GM18873 (cell line): ENCODE measurements around the gene HIGD1C.
"Not testable (repeated sequence)": the region's sequence is repeated elsewhere in the genome, so short reads cannot be mapped to it uniquely, and the experiment has no call there.

Experiments used
- ATAC-seq: cut with Tn5 transposase; IDR thresholded peaks from one replicate; pipeline ENCODE4 v1.9.1; 2021; ENCODE audit warnings: mild to moderate bottlenecking, moderate library complexity, moderate number of reproducible peaks; ENCODE audit not compliant: unreplicated experiment, low FRiP score

Gene HIGD1C

DNA sequence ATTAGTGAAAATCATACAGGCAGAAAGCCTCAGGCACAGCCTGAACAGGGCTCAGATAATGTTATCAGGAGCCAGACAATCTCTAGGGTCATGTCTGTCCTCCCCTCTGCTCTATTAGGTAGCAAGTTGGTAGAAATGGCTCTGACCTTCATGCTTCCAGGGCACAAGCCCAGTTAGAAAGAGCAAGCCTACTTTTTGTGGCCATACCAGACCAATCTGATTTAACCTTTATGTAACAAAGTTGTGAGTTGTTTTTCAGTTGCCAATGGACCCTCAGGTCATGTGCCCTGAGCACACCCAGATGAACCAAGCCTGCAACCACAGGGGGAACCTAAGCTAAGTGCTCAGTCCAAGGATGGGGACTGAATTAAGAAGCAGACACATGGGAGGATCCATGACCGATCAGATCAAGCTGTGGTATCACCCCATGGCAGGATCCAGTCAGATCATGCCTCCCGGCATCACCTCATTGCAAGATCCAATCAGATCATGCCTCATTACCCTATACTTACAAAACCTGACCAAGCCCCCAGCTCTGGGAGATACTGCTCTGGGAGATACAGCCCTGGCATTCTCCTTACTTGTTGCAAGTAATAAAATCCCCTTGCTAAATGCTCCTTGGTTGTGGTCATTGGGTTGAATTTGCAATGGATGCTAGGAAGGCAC is 18.8 kb upstream of the HIGD1C start:
- no peak for ATAC-seq

DNA sequence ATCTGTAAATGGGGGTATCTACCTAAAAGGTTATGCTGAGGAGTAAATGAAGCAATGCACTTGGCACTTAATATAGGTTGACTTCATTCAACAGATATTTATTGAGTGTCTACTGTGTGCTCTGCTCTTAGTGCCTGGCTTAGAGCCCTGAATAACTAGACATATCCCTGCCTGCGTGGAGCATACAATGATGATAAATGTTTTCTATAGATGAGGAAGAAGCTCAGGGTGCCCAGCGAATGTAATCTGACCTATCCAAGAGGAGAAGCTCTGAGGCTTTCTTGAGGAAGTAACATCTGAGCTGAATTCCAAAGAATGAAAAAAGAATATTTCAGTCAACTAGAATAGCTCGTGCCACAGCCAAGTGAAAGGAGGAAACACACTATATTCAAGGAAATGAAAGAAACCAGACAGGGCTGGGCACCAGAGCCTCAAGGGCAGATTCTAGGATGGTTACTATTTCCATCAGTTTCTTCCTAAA is 17.9 kb upstream of the HIGD1C start:
- no peak for ATAC-seq

DNA sequence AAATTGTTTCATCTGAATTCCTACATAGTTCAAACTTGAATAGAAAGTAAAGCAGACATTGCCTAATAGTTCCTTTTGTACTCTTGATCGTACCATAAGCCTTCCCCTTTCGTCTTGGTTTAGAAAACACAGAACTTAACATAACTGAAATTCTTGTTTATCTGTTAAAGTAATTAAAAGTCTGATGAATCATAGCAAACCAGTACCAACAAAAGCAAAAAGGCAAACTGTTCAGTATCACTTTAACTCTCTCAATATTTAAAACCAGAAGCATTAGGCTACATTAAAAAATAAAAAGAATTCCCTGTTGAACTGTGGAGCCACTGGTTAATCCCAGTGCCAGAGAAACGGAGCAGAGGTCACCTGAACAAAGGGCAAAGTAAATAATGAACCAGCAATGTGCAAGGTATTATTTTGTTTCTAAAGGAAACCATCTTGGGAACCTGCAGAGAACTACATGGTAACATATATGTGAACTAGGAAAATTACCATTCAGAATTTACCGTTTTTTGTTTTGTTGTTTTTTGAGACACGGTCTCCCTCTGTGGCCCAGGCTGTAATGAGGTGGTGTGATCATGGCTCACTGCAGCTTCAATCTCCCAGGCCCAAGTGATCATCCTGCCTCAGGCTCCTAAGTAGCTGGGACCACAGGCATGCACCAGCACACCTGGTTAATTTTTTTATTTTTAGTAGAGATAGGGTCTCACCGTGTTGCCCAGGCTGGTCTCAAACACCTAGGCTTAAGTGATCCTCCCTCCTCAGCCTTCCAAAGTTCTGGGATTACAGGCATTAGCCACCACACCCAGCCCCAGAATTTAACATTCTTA is 17.1 kb upstream of the HIGD1C start:
- ATAC-seq: no peak

DNA sequence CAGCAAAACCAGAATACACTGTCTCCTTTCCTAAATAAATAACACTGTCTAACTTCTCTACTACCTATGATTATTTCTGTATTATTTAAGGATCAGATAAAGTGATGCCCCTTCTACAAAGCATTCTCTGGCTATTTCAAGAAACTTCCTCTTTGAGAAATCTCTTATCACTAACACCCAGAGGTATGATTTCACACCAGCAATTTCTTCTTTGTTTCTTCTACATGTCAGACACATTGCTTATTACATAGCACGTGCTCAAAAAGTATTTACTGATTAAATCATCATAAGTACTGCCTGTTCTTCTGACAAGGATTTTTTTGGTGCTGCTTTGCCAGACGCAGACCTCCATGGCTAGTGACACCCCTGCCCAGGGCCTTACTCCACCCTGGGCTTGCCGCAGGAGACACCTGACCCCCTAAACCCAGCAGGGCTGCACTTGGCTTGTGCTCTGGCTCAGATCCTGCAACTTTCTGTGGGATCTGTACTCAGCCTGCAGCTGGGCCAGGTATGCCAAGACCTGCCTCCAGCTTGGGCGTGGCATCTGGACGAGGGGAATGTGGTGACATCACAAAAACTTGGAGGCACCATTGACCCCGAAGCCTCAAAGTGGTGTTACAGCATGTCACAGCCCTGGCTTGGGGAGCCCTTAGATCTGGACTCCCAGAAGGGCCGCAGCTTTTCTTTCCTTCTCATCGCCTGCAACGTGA is 15.4 kb upstream of the HIGD1C start:
- no peak for ATAC-seq

DNA sequence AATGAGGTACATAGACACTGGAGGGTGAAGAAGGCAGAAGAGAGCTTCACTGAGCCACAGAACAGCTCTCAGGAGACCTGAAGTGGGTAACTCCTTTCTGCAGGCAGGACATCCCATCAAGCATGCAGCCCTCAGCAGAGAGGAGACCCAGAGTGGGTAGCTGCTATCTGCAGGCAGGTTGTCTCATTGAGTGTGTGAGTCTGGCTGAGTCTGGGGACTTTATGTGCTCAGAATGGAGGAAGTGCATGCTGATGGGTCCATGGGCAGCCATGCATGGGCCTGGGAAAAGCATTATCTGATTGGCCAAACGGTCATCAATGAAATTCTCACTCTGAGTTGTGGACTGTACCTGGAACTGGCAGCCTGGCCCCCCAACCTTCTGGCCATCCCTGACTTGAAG is 14.7 kb upstream of the HIGD1C start:
- ATAC-seq: no peak

DNA sequence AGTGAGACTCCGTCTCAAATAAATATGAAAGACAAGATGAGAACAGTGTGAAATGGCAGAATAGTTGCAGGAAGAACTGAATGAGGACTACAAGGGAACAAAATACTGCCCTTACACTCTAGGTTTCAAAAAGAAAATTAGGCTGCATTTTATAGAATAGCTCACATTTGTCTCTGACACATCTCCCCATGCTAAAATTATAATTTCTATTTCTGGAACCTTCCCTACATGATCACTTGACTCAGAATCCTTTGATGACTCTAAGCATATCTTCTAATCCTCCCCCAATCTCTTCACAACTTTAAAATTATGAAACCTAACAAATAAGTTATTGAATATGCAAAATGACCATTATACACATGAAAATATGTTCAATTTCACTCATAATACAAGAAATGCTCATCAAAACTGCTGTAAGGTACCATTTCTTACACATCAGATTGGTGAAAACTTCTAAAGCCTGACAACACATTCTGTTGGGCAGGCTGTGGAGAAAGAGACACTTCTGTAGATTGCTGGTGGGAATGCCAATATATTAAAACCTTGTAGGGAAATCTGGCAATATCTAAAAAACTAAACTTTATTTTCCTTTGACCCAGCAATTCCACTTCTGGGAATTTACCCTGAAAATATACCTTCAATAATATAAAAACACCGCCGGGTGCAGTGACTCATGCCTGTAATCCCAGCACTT is 4.3 kb upstream of the HIGD1C start:
- ATAC-seq: no peak

DNA sequence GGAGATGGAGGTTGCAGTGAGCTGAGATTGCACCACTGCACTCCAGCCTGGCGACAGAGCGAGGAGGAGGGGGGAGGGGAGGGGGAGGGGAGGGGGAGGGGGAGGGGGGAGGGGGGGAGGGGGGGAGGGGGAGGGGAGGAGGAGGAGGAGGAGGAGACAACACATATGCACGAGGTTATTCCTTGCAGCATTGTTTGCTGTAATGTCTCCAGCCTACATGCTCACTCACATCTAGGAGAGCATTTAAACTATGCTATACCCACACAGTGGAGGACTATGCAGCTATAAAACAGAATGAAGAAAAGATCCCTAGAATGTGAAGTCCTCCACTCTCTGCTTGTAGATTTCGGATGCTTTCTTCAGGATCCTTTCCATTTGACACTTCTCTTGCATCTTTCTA is 3.5 kb upstream of the HIGD1C start:
- no peak for ATAC-seq

DNA sequence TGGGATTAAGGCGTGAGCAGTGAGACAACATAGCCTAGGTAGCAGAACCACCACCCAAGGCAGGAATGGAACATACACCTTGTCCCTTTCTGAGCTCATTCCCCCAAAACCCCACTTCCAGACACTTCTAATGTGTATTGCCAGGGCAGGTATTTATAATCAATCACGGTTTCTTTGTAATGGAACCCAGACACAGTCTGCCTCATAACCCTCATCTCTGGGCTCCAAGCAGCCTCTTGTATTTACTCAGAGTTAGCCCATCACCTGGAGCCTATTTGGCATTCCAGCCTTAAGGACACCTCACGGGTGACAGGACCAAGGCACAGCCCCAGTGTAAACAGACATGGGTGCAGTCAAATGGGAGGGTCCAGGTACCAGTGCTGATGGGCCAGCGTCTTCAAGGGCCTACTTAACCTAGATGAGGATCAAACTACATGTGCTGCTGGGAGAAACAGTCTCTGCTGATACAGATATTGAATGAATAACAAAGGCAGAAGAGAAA is 2.5 kb upstream of the HIGD1C start:
- ATAC-seq: no peak

DNA sequence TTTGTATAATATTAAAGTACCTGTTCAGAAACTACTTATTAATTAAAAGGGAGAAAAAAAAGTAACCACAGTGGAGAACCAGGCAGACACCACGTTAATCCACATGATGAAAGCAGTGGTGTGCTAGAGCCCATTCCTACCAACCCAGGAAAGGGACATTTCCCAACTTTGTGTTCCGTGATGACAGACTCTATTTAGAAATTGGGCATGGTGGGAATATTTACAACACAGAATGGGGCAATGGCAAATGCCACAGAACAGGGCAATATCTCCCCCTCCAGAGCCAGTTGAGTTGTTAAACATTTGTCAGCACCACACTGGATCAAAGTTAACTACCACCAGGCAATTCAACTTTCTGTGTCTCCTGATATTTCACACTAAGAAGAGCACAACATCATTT is 1.2 kb upstream of the HIGD1C start:
- no peak for ATAC-seq

DNA sequence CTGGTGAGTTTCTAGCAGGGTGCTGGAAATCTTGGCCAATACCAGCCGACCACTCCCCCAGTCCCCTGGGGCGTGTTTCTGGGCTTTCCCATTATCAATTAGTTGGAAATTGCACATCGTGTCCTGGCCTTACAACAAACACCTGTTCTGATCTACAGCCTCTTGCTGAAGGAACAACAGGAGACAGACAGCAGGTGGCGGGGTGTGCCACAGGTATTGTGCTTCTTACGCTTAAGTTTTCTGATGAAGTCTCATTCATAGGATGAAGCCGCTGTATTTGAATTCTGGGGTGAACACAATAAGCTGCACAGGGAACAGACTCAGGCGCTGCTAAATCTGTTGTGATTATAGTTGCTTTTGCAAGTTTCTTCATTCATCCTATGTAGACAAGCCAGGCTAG is 703 bp downstream of the HIGD1C start:
- no peak for ATAC-seq

DNA sequence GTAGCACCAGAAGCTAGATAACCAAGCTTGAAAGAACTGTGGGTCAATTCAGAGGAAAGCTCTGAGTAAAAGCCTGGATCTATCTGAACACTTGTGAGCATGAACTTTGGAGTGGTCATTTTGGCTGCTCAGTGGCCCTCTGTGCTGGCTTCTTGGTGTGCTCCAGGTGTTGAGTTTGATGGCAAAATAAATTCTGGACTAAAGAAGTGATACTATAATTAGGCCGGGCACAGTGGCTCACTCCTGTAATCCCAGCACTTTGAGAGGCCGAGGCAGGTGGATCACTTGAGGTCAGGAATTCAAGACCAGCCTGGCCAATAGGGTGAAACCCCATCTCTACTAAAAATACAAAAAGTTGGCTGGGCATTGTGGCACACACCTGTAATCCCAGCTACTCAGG is 2.4 kb downstream of the HIGD1C start:
- not testable (repeated sequence) for ATAC-seq

DNA sequence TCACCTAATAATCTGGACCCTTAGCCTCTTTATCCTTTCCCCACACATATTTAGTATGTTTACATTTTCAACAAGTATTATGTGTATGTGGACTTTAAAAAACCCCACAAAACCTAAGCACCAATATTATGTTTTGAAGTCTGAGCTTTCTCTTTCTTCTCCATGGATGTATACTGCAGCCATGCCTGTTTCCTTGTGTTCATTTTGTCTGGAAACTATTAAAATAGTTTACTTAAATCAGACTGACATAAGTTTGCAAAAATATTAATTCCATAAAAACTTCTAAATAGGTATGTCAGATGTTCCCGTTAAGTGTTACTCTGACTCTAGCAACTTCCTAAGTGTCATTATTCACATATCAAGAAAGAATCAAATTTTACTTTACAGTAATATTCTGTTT is 2.9 kb downstream of the HIGD1C start:
- ATAC-seq: no peak

DNA sequence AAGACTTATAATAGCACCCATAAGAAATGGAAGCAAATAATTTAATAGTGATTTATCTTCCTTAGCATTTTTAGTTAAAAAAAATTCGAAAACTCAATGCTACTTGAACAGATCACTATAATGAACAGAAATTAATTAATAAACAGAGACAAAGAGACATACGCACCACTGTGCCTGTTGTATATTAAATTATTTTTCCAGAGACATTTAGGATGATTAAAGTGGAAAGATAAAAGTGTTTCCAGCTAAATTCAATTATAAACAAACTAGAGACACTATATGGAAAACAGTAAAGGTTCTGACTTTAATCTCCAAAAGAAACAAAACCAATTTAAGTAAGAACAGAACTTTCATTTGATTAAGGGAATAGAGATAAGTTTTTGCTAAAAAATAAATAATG is 3.4 kb downstream of the HIGD1C start:
- ATAC-seq: no peak

DNA sequence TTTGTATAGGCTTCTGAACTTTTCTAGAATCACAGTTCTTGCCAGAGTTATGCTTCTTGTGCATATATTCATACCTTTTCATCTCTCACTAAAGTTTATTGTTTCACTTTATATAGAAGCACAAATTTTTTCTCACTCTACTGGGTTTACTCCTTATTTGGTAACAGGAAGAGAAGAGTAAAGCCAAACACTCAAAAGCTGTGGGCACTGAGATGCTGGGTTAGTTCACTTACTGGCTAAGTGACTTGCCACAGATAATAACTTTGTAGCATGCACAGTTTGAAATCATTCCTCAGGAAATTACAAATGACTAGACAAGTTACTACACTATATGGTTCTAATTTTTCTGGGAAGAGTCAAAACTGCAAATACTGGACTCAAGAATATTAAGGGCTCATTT is 7.8 kb downstream of the HIGD1C start:
- no peak for ATAC-seq

DNA sequence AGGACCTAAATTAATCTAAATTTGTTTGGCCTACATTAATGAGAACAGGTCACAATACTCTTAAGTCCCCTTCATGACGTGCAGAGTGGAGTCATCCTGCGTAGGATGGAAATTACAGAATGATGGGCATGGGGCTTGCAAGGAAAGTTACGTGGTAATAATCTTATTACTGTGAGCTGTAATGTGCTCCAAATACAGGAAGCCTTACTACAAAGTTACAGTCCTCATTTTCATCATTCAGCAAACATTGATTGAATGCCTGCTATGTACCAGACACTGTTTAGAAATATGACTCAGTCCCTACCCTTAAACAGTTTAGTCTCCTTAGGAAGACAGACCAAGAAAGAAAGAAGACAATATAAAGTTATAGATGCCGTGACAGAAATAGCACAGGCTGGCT is 9.4 kb downstream of the HIGD1C start:
- ATAC-seq: no peak

DNA sequence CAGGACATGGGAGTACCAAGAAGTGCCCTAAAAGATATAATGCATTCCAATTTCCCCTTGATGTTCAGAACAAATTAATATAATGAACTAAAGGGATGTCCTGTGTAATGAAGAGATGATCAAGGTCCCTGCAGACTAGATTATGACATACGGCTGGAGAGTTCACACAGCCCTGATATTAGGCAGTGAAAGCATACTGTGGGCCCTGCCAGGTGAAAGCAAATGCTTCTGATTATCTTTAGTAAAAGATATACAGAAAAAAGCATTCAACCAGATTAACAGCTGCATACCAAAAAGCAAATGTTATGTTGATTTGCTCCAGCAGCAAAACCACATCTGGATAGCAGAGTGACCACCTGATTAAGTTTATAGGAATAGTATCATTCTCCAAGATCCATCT is 12.1 kb downstream of the HIGD1C start:
- ATAC-seq: no peak

DNA sequence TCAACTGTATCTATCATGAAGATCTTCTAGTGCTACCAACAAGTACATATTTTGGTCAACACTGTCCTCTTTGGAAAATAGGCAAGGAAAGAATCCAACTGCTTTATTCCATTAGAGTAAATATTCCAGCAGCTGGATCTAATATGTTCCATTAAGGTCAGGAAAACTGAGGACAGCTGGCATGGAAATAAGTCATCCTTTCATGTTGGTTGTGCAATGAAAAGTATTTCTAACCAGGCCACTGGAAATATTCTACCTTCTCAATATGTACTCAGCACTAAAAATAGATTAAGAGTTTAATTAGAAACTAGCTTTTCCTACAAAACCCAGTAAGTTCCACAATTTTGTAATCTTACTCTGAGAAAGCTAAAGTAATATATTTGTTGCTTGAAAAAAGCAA is 19.6 kb downstream of the HIGD1C start:
- ATAC-seq: no peak

DNA sequence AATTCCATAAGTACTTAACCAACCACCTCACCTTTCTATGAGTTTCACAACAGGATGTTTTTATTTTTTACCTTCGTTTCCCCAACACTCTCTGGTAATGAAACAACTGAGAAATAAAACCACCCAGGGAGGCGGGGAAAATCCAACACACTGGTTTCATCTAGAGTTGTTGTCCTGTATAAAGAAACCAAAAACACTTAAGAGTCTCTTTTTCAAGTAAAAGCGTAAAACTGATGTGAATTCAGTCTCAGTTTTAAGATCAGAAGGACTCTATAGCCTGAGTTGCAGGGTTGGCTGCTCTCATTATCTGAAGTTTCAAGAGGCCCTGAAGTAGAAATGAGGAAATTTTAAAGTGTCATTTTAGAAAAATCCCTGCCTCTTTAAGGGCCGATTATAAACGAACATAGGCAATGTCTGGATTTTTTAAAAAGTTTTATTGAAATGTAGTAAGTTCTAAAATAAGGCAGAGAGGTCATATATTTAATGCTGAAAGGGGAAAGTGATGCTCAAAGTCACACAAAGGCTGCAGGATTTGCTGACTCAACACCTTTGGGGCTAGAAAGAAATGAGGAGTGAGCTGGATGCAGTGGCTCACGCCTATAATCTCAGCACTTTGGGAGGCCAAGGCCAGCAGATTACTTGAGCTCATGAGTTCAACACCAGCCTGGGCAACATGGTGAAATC is 27.2 kb downstream of the HIGD1C start:
- peak; percentile 69 for ATAC-seq

DNA sequence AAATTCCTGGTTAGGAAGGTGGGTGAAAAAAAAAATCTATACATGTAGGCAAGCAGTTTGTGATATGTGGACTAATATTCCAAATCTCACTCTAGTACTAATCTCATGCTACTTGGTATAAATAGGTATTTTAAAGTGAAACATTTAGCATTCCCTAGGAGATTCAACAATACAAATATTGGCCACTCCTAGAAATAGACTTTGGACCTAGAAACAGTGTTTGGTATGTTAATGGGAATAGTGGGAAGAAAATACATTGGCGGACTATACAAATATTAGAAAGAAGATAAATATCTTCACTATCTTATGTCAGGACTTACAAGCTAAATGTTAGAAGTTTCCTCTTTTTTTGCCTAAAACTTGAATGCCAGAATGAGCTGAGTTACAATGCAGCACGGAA is 28.2 kb downstream of the HIGD1C start:
- no peak for ATAC-seq
